KMS-11 (cell line): Measurements from ENCODE around the gene EFNA3.

Source experiments
- H2AFZ ChIP-seq: fragments of 200-600 bp; sonication (generic); 2 replicates; pipeline ENCODE4 v1.6.1; 2016; ENCODE audit warnings: antibody characterized with exemption, mixed run types, low read depth
- H3K27ac ChIP-seq: fragments of 200-600 bp; sonication (generic); 2 replicates; pipeline ENCODE4 v1.6.1; 2016; ENCODE audit warnings: mild to moderate bottlenecking, mixed run types
- H3K27me3 ChIP-seq: fragments of 200-600 bp; sonication (generic); 2 replicates; pipeline ENCODE4 v1.6.1; 2017; ENCODE audit warnings: mild to moderate bottlenecking, low read depth, mixed run types, moderate library complexity; ENCODE audit not compliant: insufficient read depth
- H3K36me3 ChIP-seq: fragments of 200-600 bp; sonication (generic); 2 replicates; pipeline ENCODE4 v1.6.1; 2017; ENCODE audit warnings: mild to moderate bottlenecking, mixed run types; ENCODE audit not compliant: insufficient read depth
- H3K4me1 ChIP-seq: fragments of 200-600 bp; sonication (generic); 2 replicates; pipeline ENCODE4 v1.6.1; 2016; ENCODE audit warnings: mild to moderate bottlenecking, low read depth, mixed run types; ENCODE audit not compliant: poor library complexity, severe bottlenecking
- H3K4me2 ChIP-seq: fragments of 200-600 bp; sonication (generic); 2 replicates; pipeline ENCODE4 v1.7.0; 2016; ENCODE audit warnings: mild to moderate bottlenecking, mixed run types
- H3K4me3 ChIP-seq: fragments of 200-600 bp; sonication (generic); IDR thresholded peaks from 2 replicates; pipeline ENCODE4 v1.6.1; 2017; ENCODE audit warnings: low read depth, low read length, mixed read lengths; ENCODE audit not compliant: insufficient read depth
- H3K79me2 ChIP-seq: fragments of 200-600 bp; sonication (generic); 2 replicates; pipeline ENCODE4 v1.6.1; 2016; ENCODE audit warnings: low read depth, mixed run types; ENCODE audit not compliant: insufficient read depth
- H3K9ac ChIP-seq: fragments of 200-600 bp; sonication (generic); 2 replicates; pipeline ENCODE4 v1.6.1; 2016; ENCODE audit warnings: mild to moderate bottlenecking, mixed run types
- H4K20me1 ChIP-seq: fragments of 200-600 bp; sonication (generic); 2 replicates; pipeline ENCODE4 v1.6.1; 2016; ENCODE audit warnings: mild to moderate bottlenecking, mixed run types; ENCODE audit not compliant: insufficient read depth
- TF ChIP-seq, protein P1 (sequence below): fragments of 200-600 bp; sonication (generic); conservative IDR thresholded peaks from 2 replicates; pipeline ENCODE4 v1.6.1; 2017; ENCODE audit warnings: low read depth, mild to moderate bottlenecking, antibody characterized with exemption, low read length, moderate library complexity, mixed read lengths

EFNA3 gene

DNA sequence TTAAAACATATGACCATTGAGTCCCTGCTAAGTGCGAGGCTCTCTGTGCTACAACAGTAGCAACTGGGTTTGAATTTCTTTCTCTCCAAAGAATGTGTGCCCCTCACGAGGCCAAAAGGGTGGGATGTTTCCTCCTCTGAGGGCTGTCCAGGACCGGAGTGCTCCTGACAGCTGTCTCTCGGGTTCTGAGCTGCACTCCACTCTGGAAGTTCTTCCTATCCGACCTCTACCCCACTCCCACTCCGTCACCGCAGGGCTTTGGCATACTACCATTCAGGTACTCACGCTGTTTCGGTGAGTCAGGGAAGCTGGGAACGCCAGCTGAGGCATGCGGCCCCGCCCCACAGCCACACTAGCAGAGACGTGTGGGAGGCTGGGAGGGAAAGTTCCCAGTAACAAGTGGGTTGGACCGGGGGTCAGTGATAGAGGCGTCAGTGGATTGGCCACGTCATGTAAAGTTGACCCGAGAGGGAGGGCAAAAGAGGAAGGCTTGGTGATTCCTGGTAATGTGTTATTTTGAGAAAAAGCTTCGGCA, 56.3 kb downstream of the EFNA3 start:
- Histone ChIP-seq H3K4me1 (peaks cover 32% of the 10 kb centered on the region), H3K27ac (peak overlapping the region; percentile 68), H3K9ac (peak overlapping the region; percentile 78), H3K4me3 (peak overlapping the region; percentile 100), H3K79me2 (peaks cover 27% of the 10 kb centered on the region), H2AFZ (peak overlapping the region; percentile 95), H3K27me3 (no peaks in the 10 kb centered on the region; the same call in 1 of the 2 replicates), H3K4me2 (peak overlapping the region; percentile 83), H3K36me3 (no peaks in the 10 kb centered on the region), H4K20me1 (no peaks in the 10 kb centered on the region)
- TF ChIP-seq, protein P1, sequence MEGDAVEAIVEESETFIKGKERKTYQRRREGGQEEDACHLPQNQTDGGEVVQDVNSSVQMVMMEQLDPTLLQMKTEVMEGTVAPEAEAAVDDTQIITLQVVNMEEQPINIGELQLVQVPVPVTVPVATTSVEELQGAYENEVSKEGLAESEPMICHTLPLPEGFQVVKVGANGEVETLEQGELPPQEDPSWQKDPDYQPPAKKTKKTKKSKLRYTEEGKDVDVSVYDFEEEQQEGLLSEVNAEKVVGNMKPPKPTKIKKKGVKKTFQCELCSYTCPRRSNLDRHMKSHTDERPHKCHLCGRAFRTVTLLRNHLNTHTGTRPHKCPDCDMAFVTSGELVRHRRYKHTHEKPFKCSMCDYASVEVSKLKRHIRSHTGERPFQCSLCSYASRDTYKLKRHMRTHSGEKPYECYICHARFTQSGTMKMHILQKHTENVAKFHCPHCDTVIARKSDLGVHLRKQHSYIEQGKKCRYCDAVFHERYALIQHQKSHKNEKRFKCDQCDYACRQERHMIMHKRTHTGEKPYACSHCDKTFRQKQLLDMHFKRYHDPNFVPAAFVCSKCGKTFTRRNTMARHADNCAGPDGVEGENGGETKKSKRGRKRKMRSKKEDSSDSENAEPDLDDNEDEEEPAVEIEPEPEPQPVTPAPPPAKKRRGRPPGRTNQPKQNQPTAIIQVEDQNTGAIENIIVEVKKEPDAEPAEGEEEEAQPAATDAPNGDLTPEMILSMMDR, result no peak; the same call in 1 of the 2 replicates

GRCh38 chr1:155135415-155136028, 56.9 kb downstream of the EFNA3 start, which contains the start of gene SLC50A1:
Gene SLC50A1 (plus strand): TSS chr1:155135852. CDS start chr1:155135912, 60 bp downstream.
- Histone ChIP-seq H3K27ac (peak within 1 kb of the TSS; percentile 68), H2AFZ (peak within 1 kb of the TSS; percentile 95), H4K20me1 (no peaks in the 10 kb centered on the region), H3K27me3 (no peaks in the 10 kb centered on the region; the same call in 1 of the 2 replicates), H3K4me2 (peak within 1 kb of the TSS; percentile 83), H3K4me3 (peak within 1 kb of the TSS; percentile 100), H3K79me2 (peaks cover 30% of the 10 kb centered on the region), H3K36me3 (no peaks in the 10 kb centered on the region), H3K9ac (peak within 1 kb of the TSS; percentile 78), H3K4me1 (peaks cover 33% of the 10 kb centered on the region)
- TF ChIP-seq, protein P1, result 0 out of 2 replicates have a peak, but pooled peaks have one; percentile 9

GRCh38 chr1:155136748-155137147, 58.1 kb downstream of the EFNA3 start:
- no peaks in the 10 kb centered on the region for H4K20me1 ChIP-seq
- H3K9ac ChIP-seq, result peak overlapping the region; percentile 78; the same call in 1 of the 2 replicates
- H2AFZ ChIP-seq, result peak overlapping the region; percentile 95; the same call in 1 of the 2 replicates
- H3K27me3 ChIP-seq, result peaks cover 9% of the 10 kb centered on the region
- TF ChIP-seq, protein P1, result no peak
- H3K27ac ChIP-seq, result peak overlapping the region; percentile 68; the same call in 1 of the 2 replicates
- H3K36me3 ChIP-seq, result no peaks in the 10 kb centered on the region
- H3K79me2 ChIP-seq, result peaks cover 30% of the 10 kb centered on the region
- H3K4me1 ChIP-seq, result peaks cover 39% of the 10 kb centered on the region
- peak overlapping the region; percentile 83 for H3K4me2 ChIP-seq
- peak overlapping the region; percentile 82 for H3K4me3 ChIP-seq
